SK-N-SH (cell line): ENCODE results near the gene ZNF346. TPM values are rescaled to one million over a fixed set of nuclear protein-coding genes. Genes with fewer than 3 reads are reported as not detected.
A peak's percentile ranks its signal among the peaks of the same experiment; 100 is the strongest.

ENCODE experiments used
- CTCF ChIA-PET: fragments of 300-600, 350-600 bp; formaldehyde crosslinking; extraction: SDS; loops from one replicate; lab custom pipeline; 2021; lab: Yijun Ruan, JAX
- POLR2A ChIA-PET: fragments of 350-600 bp; sonication (Branson Sonifier 250); formaldehyde crosslinking; extraction: SDS; loops from one replicate; lab custom pipeline; 2020; ENCODE audit warnings: antibody characterized with exemption, inconsistent platforms; lab: Yijun Ruan, JAX
- DNase-seq: peaks from one replicate; pipeline ENCODE4 v3.0.0; 2012
- H2AFZ ChIP-seq: fragments of 200-600 bp; sonication (generic); 2 replicates; pipeline ENCODE4 v1.8.1; 2016; ENCODE audit warnings: antibody characterized with exemption, mild to moderate bottlenecking, low read depth
- H3F3A ChIP-seq: fragments of 200-600 bp; sonication (generic); replicated peaks from 2 replicates; pipeline ENCODE3; 2016; ENCODE audit warnings: antibody characterized with exemption, mild to moderate bottlenecking; ENCODE audit not compliant: insufficient read depth
- H3K27ac ChIP-seq, 2 experiments: fragments of 200-500 bp in 1 of 2; fragments of 200-600 bp in 1 of 2; sonication (Bioruptor generic) in 1 of 2; sonication (generic), shearing (Covaris generic) in 1 of 2; 2 replicates each; pipeline versions ENCODE4 v1.5.1 to v1.6.1; 2014 to 2016; ENCODE audit warnings: low read depth in 2 of 2, inconsistent platforms in 1 of 2, low read length in 1 of 2, mild to moderate bottlenecking in 1 of 2, mixed read lengths in 1 of 2
- H3K27me3 ChIP-seq: fragments of 200-600 bp; sonication (generic), shearing (Covaris generic); 2 replicates; pipeline ENCODE4 v1.6.1; 2016; ENCODE audit warnings: mixed run types; ENCODE audit not compliant: insufficient read depth
- H3K36me3 ChIP-seq, 2 experiments: fragments of 200-500 bp in 1 of 2; fragments of 200-600 bp in 1 of 2; sonication (Bioruptor generic) in 1 of 2; sonication (generic) in 1 of 2; replicated peaks in 1 of 2; 2 replicates each; pipeline versions ENCODE3 to v1.5.1; 2014 to 2016; ENCODE audit warnings: low read length in 1 of 2, mild to moderate bottlenecking in 1 of 2; ENCODE audit not compliant: insufficient read depth in 2 of 2, control insufficient read depth in 1 of 2
- H3K4me1 ChIP-seq, 2 experiments: fragments of 200-500 bp in 1 of 2; fragments of 200-600 bp in 1 of 2; sonication (Bioruptor generic) in 1 of 2; sonication (generic), shearing (Covaris generic) in 1 of 2; 2 replicates each; pipeline versions ENCODE4 v1.5.1 to v1.6.1; 2014 to 2016; ENCODE audit warnings: low read depth in 1 of 2, low read length in 1 of 2, mixed run types in 1 of 2; ENCODE audit not compliant: insufficient read depth in 2 of 2, control insufficient read depth in 1 of 2
- H3K4me2 ChIP-seq: fragments of 200-600 bp; sonication (generic), shearing (Covaris generic); 2 replicates; pipeline ENCODE4 v1.6.1; 2017; ENCODE audit warnings: mixed run types
- H3K4me3 ChIP-seq, 2 experiments: fragments of 200-500 bp in 1 of 2; fragments of 200-600 bp in 1 of 2; sonication (Bioruptor generic) in 1 of 2; sonication (generic), shearing (Covaris generic) in 1 of 2; 2 replicates each; pipeline versions ENCODE4 v1.5.1 to v1.8.1; 2014 to 2016; ENCODE audit warnings: low read depth in 2 of 2, inconsistent platforms in 1 of 2, low read length in 1 of 2, mild to moderate bottlenecking in 1 of 2, mixed read lengths in 1 of 2, moderate library complexity in 1 of 2
- H3K79me2 ChIP-seq: fragments of 200-600 bp; sonication (generic); 2 replicates; pipeline ENCODE4 v1.8.1; 2017; ENCODE audit warnings: mild to moderate bottlenecking; ENCODE audit not compliant: insufficient read depth
- H3K9ac ChIP-seq: fragments of 200-600 bp; sonication (generic); 2 replicates; pipeline ENCODE4 v1.6.1; 2017; ENCODE audit warnings: mixed run types
- H3K9me2 ChIP-seq: fragments of 200-600 bp; sonication (generic); 2 replicates; pipeline ENCODE4 v1.6.1; 2017; ENCODE audit warnings: mixed run types
- H3K9me3 ChIP-seq: fragments of 200-600 bp; sonication (generic); 2 replicates; pipeline ENCODE4 v1.6.1; 2017; ENCODE audit warnings: mixed run types, mild to moderate bottlenecking, moderate library complexity
- H4K20me1 ChIP-seq: fragments of 200-600 bp; sonication (generic); 2 replicates; pipeline ENCODE4 v1.6.1; 2017; ENCODE audit warnings: mild to moderate bottlenecking, mixed run types; ENCODE audit not compliant: insufficient read depth
- CHD2 ChIP-seq: fragments of 150-350 bp; IDR thresholded peaks from 2 replicates; pipeline ENCODE4 v1.6.1; 2018; ENCODE audit warnings: low read length; ENCODE audit not compliant: partially characterized antibody
- EP300 ChIP-seq, 2 experiments: IDR thresholded peaks; 2 replicates each; pipeline versions ENCODE4 v1.4.0 to v1.6.1; 2012; ENCODE audit warnings: borderline replicate concordance in 1 of 2, low read depth in 1 of 2, low read length in 1 of 2
- EZH2phosphoT487 ChIP-seq: fragments of 200-600 bp; sonication (generic); IDR thresholded peaks from 2 replicates; pipeline ENCODE4 v1.6.1; 2017; ENCODE audit warnings: low read depth, mixed run types, mild to moderate bottlenecking, antibody characterized with exemption, moderate library complexity, borderline replicate concordance
- FOSL2 ChIP-seq: IDR thresholded peaks from 2 replicates; pipeline ENCODE4 v1.4.0; 2012; ENCODE audit warnings: low read depth, mild to moderate bottlenecking, moderate library complexity, borderline replicate concordance
- FOXJ3 ChIP-seq: sonication (generic); formaldehyde crosslinking; IDR thresholded peaks from 2 replicates; pipeline ENCODE4 v1.5.1; 2020; ENCODE audit warnings: mild to moderate bottlenecking, missing genetic modification reagents
- GATA2 ChIP-seq: sonication (generic); formaldehyde crosslinking; IDR thresholded peaks from 2 replicates; pipeline ENCODE4 v1.5.0; 2020; ENCODE audit warnings: mild to moderate bottlenecking, missing genetic modification reagents
- POLR2AphosphoS5 ChIP-seq: IDR thresholded peaks from 2 replicates; pipeline ENCODE4 v1.6.1; 2012; ENCODE audit warnings: low read depth, low read length
- RCOR1 ChIP-seq: fragments of 150-350 bp; IDR thresholded peaks from 2 replicates; pipeline ENCODE4 v1.6.1; 2017; ENCODE audit warnings: antibody characterized with exemption, low read length
- REST ChIP-seq: IDR thresholded peaks from 2 replicates; pipeline ENCODE4 v1.6.1; 2012; ENCODE audit warnings: mild to moderate bottlenecking, low read depth, low read length, moderate library complexity
- RFX5 ChIP-seq: IDR thresholded peaks from 2 replicates; pipeline ENCODE4 v1.6.1; 2012; ENCODE audit warnings: mild to moderate bottlenecking, improper control_type of control experiment, low read length
- SIN3A ChIP-seq: IDR thresholded peaks from 2 replicates; pipeline ENCODE4 v1.6.1; 2012; ENCODE audit warnings: low read depth, mild to moderate bottlenecking, low read length, moderate library complexity, borderline replicate concordance
- SMC3 ChIP-seq: IDR thresholded peaks from 2 replicates; pipeline ENCODE4 v1.6.1; 2012; ENCODE audit warnings: low read depth, low read length, improper control_type of control experiment
- TCF12 ChIP-seq: IDR thresholded peaks from 2 replicates; pipeline ENCODE4 v1.4.0; 2012
- TEAD4 ChIP-seq: IDR thresholded peaks from 2 replicates; pipeline ENCODE4 v1.4.0; 2012; ENCODE audit warnings: mild to moderate bottlenecking, borderline replicate concordance; ENCODE audit not compliant: insufficient read depth
- USF1 ChIP-seq: IDR thresholded peaks from 2 replicates; pipeline ENCODE4 v1.4.0; 2012; ENCODE audit warnings: low read depth, borderline replicate concordance
- ZBTB33 ChIP-seq: IDR thresholded peaks from 2 replicates; pipeline ENCODE4 v1.4.0; 2012; ENCODE audit warnings: low read depth, borderline replicate concordance
- WGBS: methylation state at CpG from one replicate; pipeline ENCODE4 v1.1.6; 2017; ENCODE audit warnings: low lambda C conversion rate; 5-methylcytosine and 5-hydroxymethylcytosine counted together
- polyA plus RNA-seq, 3 experiments: library from polyadenylated mRNA; depleted of rRNA; stranded (reverse); fragments of >200 nt; gene quantifications; 2 replicates each; pipeline ENCODE4 v1.2.3, GENCODE V29; 2012

ZNF346 gene
- polyA plus RNA-seq, 1 of the 3 experiments (the other 2 are of a cell fraction): 15.1 TPM

GRCh38 chr5:177087398-177088005 is 65.0 kb downstream of the ZNF346 start:
- Histone ChIP-seq H3K9ac (no peak overlapping the region), H3F3A (peaks cover 9% of the 10 kb centered on the region), H2AFZ (peak overlapping the region; percentile 92; the same call in 1 of the 2 replicates), H4K20me1 (no peaks in the 10 kb centered on the region), H3K4me3 (peak overlapping the region; percentile 39 to 47; a peak in 3 of 4 replicates), H3K27ac (no peak overlapping the region), H3K79me2 (no peaks in the 10 kb centered on the region), H3K9me3 (no peaks in the 10 kb centered on the region), H3K9me2 (no peaks in the 10 kb centered on the region), H3K4me2 (peak overlapping the region; percentile 62; the same call in 1 of the 2 replicates), H3K4me1 (peaks cover 0 to 9% of the 10 kb centered on the region in 2 experiments; a peak in 1 of 4 replicates), H3K27me3 (no peaks in the 10 kb centered on the region), H3K36me3 (no peaks in the 10 kb centered on the region)
- POLR2A ChIA-PET: interaction anchor here (1.3 kb wide), 1 partner anchor 11 kb away, joined by 3 read pairs; no protein-coding TSS in a partner anchor
- CTCF ChIA-PET: interaction anchor here (0.6 to 9.0 kb wide), 9 partner anchors 10 to 283 kb away, joined by 3 to 87 read pairs (median 4); no protein-coding TSS in a partner anchor
- DNase-seq: no peak
- TF ChIP-seq ZBTB33 (no peak), RCOR1 (no peak), SIN3A (no peak), EP300 (IDR thresholded peaks at IDR 0.05; ENCODE audit: borderline replicate concordance in 1 of 2, low read depth in 1 of 2, low read length in 1 of 2) (no peak), REST (no peak), TCF12 (no peak), FOXJ3 (CRISPR knock-in tag) (no peak), SMC3 (no peak), USF1 (no peak), FOSL2 (no peak), TEAD4 (no peak), POLR2AphosphoS5 (no peak), GATA2 (CRISPR knock-in tag) (no peak), CHD2 (no peak), EZH2phosphoT487 (no peak), RFX5 (no peak)
- WGBS: 44% methylated on average over 20 of the region's 23 CpGs
